ENCODE measurements around the gene ZNF385A.

ZNF385A gene

GRCh38 chr12:54419088-54419887 is 34.8 kb upstream of the ZNF385A start, which contains the start of gene ITGA5:
Gene ITGA5 (minus strand): TSS chr12:54419266. CDS start chr12:54419198, 68 bp downstream.
- ChIA-PET POLR2A (interaction anchor here (0.6 to 1.4 kb wide), 6 partner anchors 10 to 214 kb away, joined by 3 to 5 read pairs (median 4); no protein-coding TSS in a partner anchor), CTCF (interaction anchor here (0.6 to 14.5 kb wide), 9 partner anchors 8 to 248 kb away, joined by 3 to 227 read pairs (median 4); no protein-coding TSS in a partner anchor)
- Histone ChIP-seq H3K4me1 (ENCODE audit: control insufficient read depth, insufficient read depth, low read length) (peaks cover 11% of the 10 kb centered on the region), H3K9me3 (ENCODE audit: control insufficient read depth, insufficient read depth, low read depth, low read length) (no peaks in the 10 kb centered on the region), H3K36me3 (ENCODE audit: control insufficient read depth in 2 of 2, insufficient read depth in 1 of 2, low read length in 2 of 2) (no peaks in the 10 kb centered on the region), H3K27ac (ENCODE audit: extremely low read depth, low read depth, low read length) (peak within 1 kb of the TSS; percentile 78; the same call in 1 of the 2 replicates), H3K4me3 (ENCODE audit: low read depth, low read length) (peak within 1 kb of the TSS; percentile 74)
- TF ChIP-seq, protein P1, sequence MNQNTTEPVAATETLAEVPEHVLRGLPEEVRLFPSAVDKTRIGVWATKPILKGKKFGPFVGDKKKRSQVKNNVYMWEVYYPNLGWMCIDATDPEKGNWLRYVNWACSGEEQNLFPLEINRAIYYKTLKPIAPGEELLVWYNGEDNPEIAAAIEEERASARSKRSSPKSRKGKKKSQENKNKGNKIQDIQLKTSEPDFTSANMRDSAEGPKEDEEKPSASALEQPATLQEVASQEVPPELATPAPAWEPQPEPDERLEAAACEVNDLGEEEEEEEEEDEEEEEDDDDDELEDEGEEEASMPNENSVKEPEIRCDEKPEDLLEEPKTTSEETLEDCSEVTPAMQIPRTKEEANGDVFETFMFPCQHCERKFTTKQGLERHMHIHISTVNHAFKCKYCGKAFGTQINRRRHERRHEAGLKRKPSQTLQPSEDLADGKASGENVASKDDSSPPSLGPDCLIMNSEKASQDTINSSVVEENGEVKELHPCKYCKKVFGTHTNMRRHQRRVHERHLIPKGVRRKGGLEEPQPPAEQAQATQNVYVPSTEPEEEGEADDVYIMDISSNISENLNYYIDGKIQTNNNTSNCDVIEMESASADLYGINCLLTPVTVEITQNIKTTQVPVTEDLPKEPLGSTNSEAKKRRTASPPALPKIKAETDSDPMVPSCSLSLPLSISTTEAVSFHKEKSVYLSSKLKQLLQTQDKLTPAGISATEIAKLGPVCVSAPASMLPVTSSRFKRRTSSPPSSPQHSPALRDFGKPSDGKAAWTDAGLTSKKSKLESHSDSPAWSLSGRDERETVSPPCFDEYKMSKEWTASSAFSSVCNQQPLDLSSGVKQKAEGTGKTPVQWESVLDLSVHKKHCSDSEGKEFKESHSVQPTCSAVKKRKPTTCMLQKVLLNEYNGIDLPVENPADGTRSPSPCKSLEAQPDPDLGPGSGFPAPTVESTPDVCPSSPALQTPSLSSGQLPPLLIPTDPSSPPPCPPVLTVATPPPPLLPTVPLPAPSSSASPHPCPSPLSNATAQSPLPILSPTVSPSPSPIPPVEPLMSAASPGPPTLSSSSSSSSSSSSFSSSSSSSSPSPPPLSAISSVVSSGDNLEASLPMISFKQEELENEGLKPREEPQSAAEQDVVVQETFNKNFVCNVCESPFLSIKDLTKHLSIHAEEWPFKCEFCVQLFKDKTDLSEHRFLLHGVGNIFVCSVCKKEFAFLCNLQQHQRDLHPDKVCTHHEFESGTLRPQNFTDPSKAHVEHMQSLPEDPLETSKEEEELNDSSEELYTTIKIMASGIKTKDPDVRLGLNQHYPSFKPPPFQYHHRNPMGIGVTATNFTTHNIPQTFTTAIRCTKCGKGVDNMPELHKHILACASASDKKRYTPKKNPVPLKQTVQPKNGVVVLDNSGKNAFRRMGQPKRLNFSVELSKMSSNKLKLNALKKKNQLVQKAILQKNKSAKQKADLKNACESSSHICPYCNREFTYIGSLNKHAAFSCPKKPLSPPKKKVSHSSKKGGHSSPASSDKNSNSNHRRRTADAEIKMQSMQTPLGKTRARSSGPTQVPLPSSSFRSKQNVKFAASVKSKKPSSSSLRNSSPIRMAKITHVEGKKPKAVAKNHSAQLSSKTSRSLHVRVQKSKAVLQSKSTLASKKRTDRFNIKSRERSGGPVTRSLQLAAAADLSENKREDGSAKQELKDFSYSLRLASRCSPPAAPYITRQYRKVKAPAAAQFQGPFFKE (tag by site-specific recombination; IDR thresholded peaks at IDR 0.05; ENCODE audit: borderline replicate concordance) = no peak
- TF ChIP-seq PRDM1 (tag by site-specific recombination; IDR thresholded peaks at IDR 0.05) (0 out of 2 replicates have a peak, but pooled peaks have one; percentile 17), ZNF121 (tag by site-specific recombination; IDR thresholded peaks at IDR 0.05) (no peak), ZNF221 (tag by site-specific recombination; IDR thresholded peaks at IDR 0.05; ENCODE audit: borderline replicate concordance) (no peak), ZNF623 (tag by site-specific recombination; IDR thresholded peaks at IDR 0.05) (peak; percentile 53; the same call in 1 of the 2 replicates), KLF1 (tag by site-specific recombination; IDR thresholded peaks at IDR 0.05) (0 out of 2 replicates have a peak, but pooled peaks have one; percentile 18), REPIN1 (tag by site-specific recombination; IDR thresholded peaks at IDR 0.05; ENCODE audit: low read depth) (no peak), FEZF1 (tag by site-specific recombination; IDR thresholded peaks at IDR 0.05) (no peak), ZNF354C (tag by site-specific recombination; IDR thresholded peaks at IDR 0.05; ENCODE audit: borderline replicate concordance, low read depth) (no peak), ZNF76 (tag by site-specific recombination; IDR thresholded peaks at IDR 0.05; ENCODE audit: borderline replicate concordance, low read depth) (0 out of 2 replicates have a peak, but pooled peaks have one; percentile 27), ZNF621 (tag by site-specific recombination; IDR thresholded peaks at IDR 0.05) (no peak), GLIS2 (tag by site-specific recombination; IDR thresholded peaks at IDR 0.05) (peak; percentile 95), IKZF3 (tag by site-specific recombination; IDR thresholded peaks at IDR 0.05) (peak; percentile 94), ZNF660 (tag by site-specific recombination; IDR thresholded peaks at IDR 0.05) (0 out of 2 replicates have a peak, but pooled peaks have one; percentile 42), ZFHX2 (tag by site-specific recombination; conservative IDR thresholded peaks at IDR 0.05) (peak; percentile 53)
- TF ChIP-seq, protein P2, sequence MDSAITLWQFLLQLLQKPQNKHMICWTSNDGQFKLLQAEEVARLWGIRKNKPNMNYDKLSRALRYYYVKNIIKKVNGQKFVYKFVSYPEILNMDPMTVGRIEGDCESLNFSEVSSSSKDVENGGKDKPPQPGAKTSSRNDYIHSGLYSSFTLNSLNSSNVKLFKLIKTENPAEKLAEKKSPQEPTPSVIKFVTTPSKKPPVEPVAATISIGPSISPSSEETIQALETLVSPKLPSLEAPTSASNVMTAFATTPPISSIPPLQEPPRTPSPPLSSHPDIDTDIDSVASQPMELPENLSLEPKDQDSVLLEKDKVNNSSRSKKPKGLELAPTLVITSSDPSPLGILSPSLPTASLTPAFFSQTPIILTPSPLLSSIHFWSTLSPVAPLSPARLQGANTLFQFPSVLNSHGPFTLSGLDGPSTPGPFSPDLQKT (IDR thresholded peaks at IDR 0.05; ENCODE audit: borderline replicate concordance, low read depth, low read length) = no peak
- TF ChIP-seq, protein P3, sequence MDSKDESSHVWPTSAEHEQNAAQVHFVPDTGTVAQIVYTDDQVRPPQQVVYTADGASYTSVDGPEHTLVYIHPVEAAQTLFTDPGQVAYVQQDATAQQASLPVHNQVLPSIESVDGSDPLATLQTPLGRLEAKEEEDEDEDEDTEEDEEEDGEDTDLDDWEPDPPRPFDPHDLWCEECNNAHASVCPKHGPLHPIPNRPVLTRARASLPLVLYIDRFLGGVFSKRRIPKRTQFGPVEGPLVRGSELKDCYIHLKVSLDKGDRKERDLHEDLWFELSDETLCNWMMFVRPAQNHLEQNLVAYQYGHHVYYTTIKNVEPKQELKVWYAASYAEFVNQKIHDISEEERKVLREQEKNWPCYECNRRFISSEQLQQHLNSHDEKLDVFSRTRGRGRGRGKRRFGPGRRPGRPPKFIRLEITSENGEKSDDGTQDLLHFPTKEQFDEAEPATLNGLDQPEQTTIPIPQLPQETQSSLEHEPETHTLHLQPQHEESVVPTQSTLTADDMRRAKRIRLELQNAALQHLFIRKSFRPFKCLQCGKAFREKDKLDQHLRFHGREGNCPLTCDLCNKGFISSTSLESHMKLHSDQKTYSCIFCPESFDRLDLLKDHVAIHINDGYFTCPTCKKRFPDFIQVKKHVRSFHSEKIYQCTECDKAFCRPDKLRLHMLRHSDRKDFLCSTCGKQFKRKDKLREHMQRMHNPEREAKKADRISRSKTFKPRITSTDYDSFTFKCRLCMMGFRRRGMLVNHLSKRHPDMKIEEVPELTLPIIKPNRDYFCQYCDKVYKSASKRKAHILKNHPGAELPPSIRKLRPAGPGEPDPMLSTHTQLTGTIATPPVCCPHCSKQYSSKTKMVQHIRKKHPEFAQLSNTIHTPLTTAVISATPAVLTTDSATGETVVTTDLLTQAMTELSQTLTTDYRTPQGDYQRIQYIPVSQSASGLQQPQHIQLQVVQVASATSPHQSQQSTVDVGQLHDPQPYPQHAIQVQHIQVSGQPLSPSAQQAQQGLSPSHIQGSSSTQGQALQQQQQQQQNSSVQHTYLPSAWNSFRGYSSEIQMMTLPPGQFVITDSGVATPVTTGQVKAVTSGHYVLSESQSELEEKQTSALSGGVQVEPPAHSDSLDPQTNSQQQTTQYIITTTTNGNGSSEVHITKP (tag by site-specific recombination; IDR thresholded peaks at IDR 0.05) = peak; percentile 63
- TF ChIP-seq, protein P4, sequence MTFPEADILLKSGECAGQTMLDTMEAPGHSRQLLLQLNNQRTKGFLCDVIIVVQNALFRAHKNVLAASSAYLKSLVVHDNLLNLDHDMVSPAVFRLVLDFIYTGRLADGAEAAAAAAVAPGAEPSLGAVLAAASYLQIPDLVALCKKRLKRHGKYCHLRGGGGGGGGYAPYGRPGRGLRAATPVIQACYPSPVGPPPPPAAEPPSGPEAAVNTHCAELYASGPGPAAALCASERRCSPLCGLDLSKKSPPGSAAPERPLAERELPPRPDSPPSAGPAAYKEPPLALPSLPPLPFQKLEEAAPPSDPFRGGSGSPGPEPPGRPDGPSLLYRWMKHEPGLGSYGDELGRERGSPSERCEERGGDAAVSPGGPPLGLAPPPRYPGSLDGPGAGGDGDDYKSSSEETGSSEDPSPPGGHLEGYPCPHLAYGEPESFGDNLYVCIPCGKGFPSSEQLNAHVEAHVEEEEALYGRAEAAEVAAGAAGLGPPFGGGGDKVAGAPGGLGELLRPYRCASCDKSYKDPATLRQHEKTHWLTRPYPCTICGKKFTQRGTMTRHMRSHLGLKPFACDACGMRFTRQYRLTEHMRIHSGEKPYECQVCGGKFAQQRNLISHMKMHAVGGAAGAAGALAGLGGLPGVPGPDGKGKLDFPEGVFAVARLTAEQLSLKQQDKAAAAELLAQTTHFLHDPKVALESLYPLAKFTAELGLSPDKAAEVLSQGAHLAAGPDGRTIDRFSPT (tag by site-specific recombination; IDR thresholded peaks at IDR 0.05) = no peak
- TF ChIP-seq, protein P5, sequence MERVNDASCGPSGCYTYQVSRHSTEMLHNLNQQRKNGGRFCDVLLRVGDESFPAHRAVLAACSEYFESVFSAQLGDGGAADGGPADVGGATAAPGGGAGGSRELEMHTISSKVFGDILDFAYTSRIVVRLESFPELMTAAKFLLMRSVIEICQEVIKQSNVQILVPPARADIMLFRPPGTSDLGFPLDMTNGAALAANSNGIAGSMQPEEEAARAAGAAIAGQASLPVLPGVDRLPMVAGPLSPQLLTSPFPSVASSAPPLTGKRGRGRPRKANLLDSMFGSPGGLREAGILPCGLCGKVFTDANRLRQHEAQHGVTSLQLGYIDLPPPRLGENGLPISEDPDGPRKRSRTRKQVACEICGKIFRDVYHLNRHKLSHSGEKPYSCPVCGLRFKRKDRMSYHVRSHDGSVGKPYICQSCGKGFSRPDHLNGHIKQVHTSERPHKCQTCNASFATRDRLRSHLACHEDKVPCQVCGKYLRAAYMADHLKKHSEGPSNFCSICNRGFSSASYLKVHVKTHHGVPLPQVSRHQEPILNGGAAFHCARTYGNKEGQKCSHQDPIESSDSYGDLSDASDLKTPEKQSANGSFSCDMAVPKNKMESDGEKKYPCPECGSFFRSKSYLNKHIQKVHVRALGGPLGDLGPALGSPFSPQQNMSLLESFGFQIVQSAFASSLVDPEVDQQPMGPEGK (tag by site-specific recombination; IDR thresholded peaks at IDR 0.05) = peak; percentile 94
